Suppressor macrophage (primary cell): Measurements from ENCODE around the gene ATG12.

Experiments
- DNase-seq, 4 experiments: peaks; one replicate each; pipeline ENCODE4 v3.0.0-alpha.2; 2020 to 2022

Gene ATG12

DNA sequence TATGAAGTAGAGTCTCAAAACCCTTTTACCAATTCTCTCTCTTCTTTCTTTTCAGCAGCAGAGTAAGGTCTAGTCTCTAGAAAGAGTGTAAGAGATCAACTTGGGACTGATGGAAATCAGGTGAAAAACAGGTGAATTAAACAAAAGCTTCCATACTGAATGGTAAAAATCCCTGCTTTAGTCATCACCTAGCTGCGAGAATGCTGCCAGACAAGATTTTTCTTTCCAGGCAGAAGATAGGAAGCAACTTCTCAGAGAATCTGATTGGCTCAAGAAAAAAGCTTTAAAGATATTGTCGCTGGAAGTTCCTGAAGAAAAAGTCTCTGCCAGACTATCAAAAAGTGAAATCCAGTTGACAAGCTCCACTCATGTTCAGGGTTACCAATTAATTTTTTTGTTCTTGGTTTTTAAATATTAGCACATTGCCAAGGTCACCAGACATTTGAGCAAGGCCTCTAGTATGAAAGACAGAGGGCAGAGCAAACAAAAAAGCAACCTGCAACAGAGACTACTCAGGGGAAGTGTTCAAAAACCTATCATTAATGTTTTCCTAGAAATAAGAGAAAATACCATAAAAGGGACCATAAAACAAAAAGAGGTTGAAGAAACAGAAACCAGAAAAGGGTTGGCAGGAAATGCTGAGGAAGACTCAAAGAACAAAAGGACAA, 34.2 kb downstream of the ATG12 start:
- DNase-seq, result no peak

DNA sequence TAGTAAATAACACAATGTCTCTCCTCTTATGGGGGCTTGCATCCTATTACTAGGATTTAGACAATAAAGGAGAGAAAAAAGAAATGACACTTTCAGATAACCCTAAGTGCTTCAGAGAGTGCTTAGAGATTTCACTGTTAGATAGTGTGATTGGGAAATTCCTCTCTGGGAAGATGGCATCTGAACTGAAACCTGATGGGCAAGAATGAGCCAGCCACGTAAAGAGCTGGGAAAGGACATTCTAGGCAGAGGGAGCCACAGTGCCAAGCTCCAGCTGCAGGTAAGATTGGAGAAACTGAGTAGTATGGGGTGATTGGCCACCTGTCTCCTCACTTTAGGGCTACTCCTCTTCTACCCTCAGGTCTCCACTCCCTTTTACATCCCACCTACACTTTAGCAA, 39.4 kb downstream of the ATG12 start:
- DNase-seq, result no peak

- DNase-seq, result no peak
These were observed 40.2 kb downstream of the ATG12 start for GRCh38 chr5:115801152-115801551.

DNA sequence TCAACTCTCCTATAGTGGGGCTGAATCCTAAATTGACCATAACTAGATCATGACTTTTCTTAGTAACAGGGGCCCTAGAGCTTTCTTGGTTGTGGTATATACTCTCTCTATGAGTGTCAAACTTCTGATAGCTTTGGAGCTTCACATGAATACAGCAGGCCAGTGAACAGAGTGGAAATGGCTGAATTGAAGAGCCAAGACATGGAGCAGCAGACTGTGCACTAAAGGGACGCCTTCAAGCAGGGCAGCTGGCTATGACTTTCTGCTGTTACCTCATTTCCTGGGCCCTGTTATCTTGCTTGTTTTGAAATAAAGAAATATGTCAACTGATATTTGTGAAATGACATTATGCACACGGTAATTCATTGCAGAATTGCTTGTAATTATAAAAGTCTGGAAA, 41.3 kb downstream of the ATG12 start:
- no peak for DNase-seq

DNA sequence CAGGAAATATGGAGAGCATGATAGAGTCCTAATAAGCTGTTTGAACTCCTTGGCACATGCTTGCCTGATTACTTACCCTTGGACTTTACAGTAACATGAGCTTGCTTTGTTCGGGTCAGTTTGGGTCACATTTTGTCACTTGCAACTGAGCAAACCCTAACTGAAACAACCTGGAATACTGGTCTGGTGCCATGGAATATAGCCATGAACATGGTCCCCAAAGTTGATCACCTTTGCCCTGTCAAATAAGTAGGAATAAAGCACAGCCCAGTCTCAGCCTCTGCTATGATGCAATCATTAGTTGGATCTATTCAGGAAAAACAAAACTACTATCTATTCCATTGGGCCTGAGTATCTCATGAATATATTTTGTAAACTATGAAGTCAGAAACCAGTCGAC, 43.1 kb downstream of the ATG12 start:
- DNase-seq, result no peak

- DNase-seq, result no peak
These were observed 44.7 kb downstream of the ATG12 start for GRCh38 chr5:115796656-115797055.

GRCh38 chr5:115795700-115796099, 45.7 kb downstream of the ATG12 start:
- DNase-seq, result no peak

GRCh38 chr5:115788440-115788839, 52.9 kb downstream of the ATG12 start:
- no peak for DNase-seq

DNA sequence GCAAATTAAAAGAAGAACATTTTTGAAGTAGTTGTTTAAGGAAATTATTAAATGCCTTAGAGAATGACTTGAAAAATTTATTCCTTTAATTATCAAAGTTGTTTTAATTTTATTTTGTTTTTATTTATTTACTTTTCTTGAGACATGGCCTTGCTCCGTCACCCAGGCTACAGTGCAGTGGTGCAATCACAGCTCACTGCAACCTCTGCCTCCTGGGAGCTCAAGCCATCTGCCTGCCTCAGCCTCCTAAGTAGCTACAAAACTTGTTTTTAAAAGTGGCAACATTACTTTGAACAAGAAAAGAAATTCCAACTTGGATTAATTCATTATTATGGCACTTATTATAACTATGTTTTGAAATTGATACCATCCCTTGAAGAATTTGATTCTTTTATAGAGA, 53.9 kb downstream of the ATG12 start:
- no peak for DNase-seq

GRCh38 chr5:115785381-115786065, 55.8 kb downstream of the ATG12 start:
- DNase-seq, result no peak

DNA sequence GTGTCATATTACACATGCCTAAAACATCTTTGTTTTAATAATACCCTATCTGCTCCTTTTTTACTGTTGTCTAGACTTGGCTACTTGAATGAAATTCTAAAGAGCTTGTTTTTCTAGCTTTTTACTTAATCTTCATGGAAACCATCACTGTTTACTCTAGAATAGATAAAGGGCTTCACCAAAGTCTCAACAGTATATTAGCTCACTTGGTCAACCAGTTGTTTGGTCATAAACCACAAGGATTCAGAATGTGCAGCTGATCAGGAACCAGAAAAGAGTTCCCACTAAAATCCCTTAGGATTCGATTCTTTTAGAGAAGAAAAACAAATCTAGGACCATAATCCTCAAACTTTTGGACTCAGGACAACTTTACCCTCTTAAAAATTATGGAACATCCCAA, 62.9 kb downstream of the ATG12 start:
- no peak for DNase-seq
